OCI-LY1 (cell line): ENCODE measurements around the gene MRPS17.
"Not testable (repeated sequence)": the region's sequence is repeated elsewhere in the genome, so short reads cannot be mapped to it uniquely, and the experiment has no call there.

Source experiments
- H2AFZ ChIP-seq: fragments of 200-600 bp; sonication (generic), shearing (Covaris generic); 2 replicates; pipeline ENCODE4 v1.6.0; 2014; ENCODE audit warnings: antibody characterized with exemption, mild to moderate bottlenecking, low read length
- H3F3A ChIP-seq: fragments of 200-600 bp; sonication (generic), shearing (Covaris generic); 2 replicates; pipeline ENCODE4 v1.6.0; 2014; ENCODE audit warnings: mild to moderate bottlenecking, antibody characterized with exemption, low read length, moderate library complexity; ENCODE audit not compliant: insufficient read depth
- H3K27ac ChIP-seq: fragments of 200-600 bp; sonication (generic); 2 replicates; pipeline ENCODE4 v1.5.1; 2014; ENCODE audit warnings: low read length, mixed run types, mild to moderate bottlenecking, low read depth; ENCODE audit not compliant: poor library complexity, severe bottlenecking
- H3K27me3 ChIP-seq: fragments of 200-600 bp; sonication (generic); 2 replicates; pipeline ENCODE4 v1.6.0; 2014; ENCODE audit warnings: antibody characterized with exemption, mild to moderate bottlenecking, low read length, moderate library complexity; ENCODE audit not compliant: insufficient read depth
- H3K36me3 ChIP-seq: fragments of 200-600 bp; sonication (generic); 2 replicates; pipeline ENCODE4 v1.6.1; 2014; ENCODE audit warnings: mild to moderate bottlenecking, antibody characterized with exemption, low read length, moderate library complexity, mixed read lengths; ENCODE audit not compliant: insufficient read depth
- H3K4me1 ChIP-seq: fragments of 200-600 bp; sonication (generic); 2 replicates; pipeline ENCODE4 v1.5.1; 2014; ENCODE audit warnings: mild to moderate bottlenecking, low read length, moderate library complexity; ENCODE audit not compliant: insufficient read depth, severe bottlenecking
- H3K4me2 ChIP-seq: fragments of 200-600 bp; sonication (generic), shearing (Covaris generic); 2 replicates; pipeline ENCODE4 v1.6.1; 2014; ENCODE audit warnings: low read length
- H3K4me3 ChIP-seq: fragments of 200-600 bp; sonication (generic); 2 replicates; pipeline ENCODE4 v1.5.1; 2014; ENCODE audit warnings: low read length, low read depth, mild to moderate bottlenecking, mixed read lengths; ENCODE audit not compliant: poor library complexity, severe bottlenecking
- H3K79me2 ChIP-seq: fragments of 200-600 bp; shearing (Covaris generic); 2 replicates; pipeline ENCODE4 v1.6.1; 2016; ENCODE audit warnings: mixed run types, low read length, mixed read lengths; ENCODE audit not compliant: insufficient read depth
- H3K9ac ChIP-seq: fragments of 200-600 bp; sonication (generic), shearing (Covaris generic); 2 replicates; pipeline ENCODE4 v1.6.1; 2014; ENCODE audit warnings: mild to moderate bottlenecking, low read length, mixed read lengths
- H3K9me2 ChIP-seq: fragments of 200-600 bp; sonication (generic), shearing (Covaris generic); 2 replicates; pipeline ENCODE4 v1.6.1; 2014; ENCODE audit warnings: low read depth, mild to moderate bottlenecking, low read length, mixed read lengths
- H3K9me3 ChIP-seq: fragments of 200-600 bp; shearing (Covaris generic); 2 replicates; pipeline ENCODE4 v1.6.1; 2014; ENCODE audit warnings: low read length, mixed read lengths
- H4K20me1 ChIP-seq: fragments of 200-600 bp; sonication (generic), shearing (Covaris generic); 2 replicates; pipeline ENCODE4 v1.6.0; 2016; ENCODE audit warnings: mild to moderate bottlenecking, low read length; ENCODE audit not compliant: insufficient read depth
- CTCF ChIP-seq: fragments of 200-600 bp; sonication (generic), shearing (Covaris generic); IDR thresholded peaks from 2 replicates; pipeline ENCODE4 v1.5.1; 2017; ENCODE audit warnings: mild to moderate bottlenecking, antibody characterized with exemption, low read length, moderate library complexity, mixed read lengths
- EZH2 ChIP-seq: fragments of 200-600 bp; sonication (generic), shearing (Covaris generic); IDR thresholded peaks from 2 replicates; pipeline ENCODE4 v1.8.0; 2017; ENCODE audit warnings: borderline replicate concordance, mixed run types, mild to moderate bottlenecking, antibody characterized with exemption, low read length, moderate library complexity, mixed read lengths

The MRPS17 gene

GRCh38 chr7:55939514-55940123 lies 12.1 kb upstream of the MRPS17 start:
- no peak overlapping the region for H3K4me2 ChIP-seq
- peaks cover 28% of the 10 kb centered on the region for H3K9me3 ChIP-seq
- H4K20me1 ChIP-seq: no peaks in the 10 kb centered on the region

GRCh38 chr7:55946545-55946944 lies 5.1 kb upstream of the MRPS17 start:
- H3K9me2 ChIP-seq: no peaks in the 10 kb centered on the region
- H3K4me2 ChIP-seq: no peak overlapping the region
- peaks cover 20% of the 10 kb centered on the region for H3K9me3 ChIP-seq
- no peaks in the 10 kb centered on the region for H3F3A ChIP-seq
- no peaks in the 10 kb centered on the region for H3K79me2 ChIP-seq
- no peak overlapping the region for H3K27ac ChIP-seq
- no peaks in the 10 kb centered on the region for H3K27me3 ChIP-seq
- no peaks in the 10 kb centered on the region for H4K20me1 ChIP-seq
- no peaks in the 10 kb centered on the region for H3K36me3 ChIP-seq
- H3K4me1 ChIP-seq: no peaks in the 10 kb centered on the region
- no peak overlapping the region for H2AFZ ChIP-seq
- no peak overlapping the region for H3K4me3 ChIP-seq
- no peak overlapping the region for H3K9ac ChIP-seq
- no peak for TF ChIP-seq EZH2
- TF ChIP-seq CTCF: no peak

More at GRCh38 chr7:55939514-55940123, 12.1 kb upstream of the MRPS17 start:
- Histone ChIP-seq H3K27me3 (no peaks in the 10 kb centered on the region), H3K36me3 (no peaks in the 10 kb centered on the region), H3K27ac (no peak overlapping the region), H3K4me1 (no peaks in the 10 kb centered on the region), H3K9me2 (no peaks in the 10 kb centered on the region), H2AFZ (no peak overlapping the region), H3K9ac (no peak overlapping the region), H3F3A (no peaks in the 10 kb centered on the region), H3K4me3 (no peak overlapping the region), H3K79me2 (no peaks in the 10 kb centered on the region)
- TF ChIP-seq EZH2 (no peak), CTCF (no peak)

GRCh38 chr7:55952352-55952671 lies 635 bp downstream of the MRPS17 start:
- peaks cover 37% of the 10 kb centered on the region for H3K36me3 ChIP-seq
- not testable (repeated sequence) for H3K9me3 ChIP-seq, H4K20me1 ChIP-seq, H3K4me1 ChIP-seq, H3K27me3 ChIP-seq, H3K27ac ChIP-seq, H2AFZ ChIP-seq, H3F3A ChIP-seq, H3K9me2 ChIP-seq
- peak overlapping the region; percentile 79 for H3K4me3 ChIP-seq
- H3K9ac ChIP-seq: peak overlapping the region; percentile 81
- peak overlapping the region; percentile 73 for H3K4me2 ChIP-seq
- peaks cover 11% of the 10 kb centered on the region for H3K79me2 ChIP-seq
